ENCODE data around the gene PRKG1.
"Not testable (repeated sequence)": the region's sequence is repeated elsewhere in the genome, so short reads cannot be mapped to it uniquely, and the experiment has no call there.

PRKG1 gene

DNA sequence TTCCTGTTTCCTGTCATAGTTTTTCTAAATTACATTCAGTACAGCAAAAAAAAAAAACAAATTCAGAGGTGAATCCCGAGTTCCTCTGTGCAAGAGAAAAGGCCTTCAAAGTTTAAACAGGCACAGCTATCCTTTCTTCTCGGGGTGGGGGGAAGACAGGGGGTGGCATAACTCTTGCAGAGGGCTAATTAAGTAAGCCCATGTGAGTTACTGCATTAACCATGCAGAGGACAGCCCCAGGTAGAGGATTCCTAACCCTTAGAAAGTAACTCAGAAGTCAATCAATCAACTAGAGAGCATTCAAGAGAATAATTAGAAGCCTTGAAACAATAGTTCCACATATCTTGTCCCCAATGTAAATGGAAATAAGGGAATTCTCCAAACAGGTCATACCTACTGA lies 454.2 kb downstream of the PRKG1 start:
- H3K4me3 Mint-ChIP-seq: no peak overlapping the region
- ATAC-seq (replicated peaks): no peak
- H3K27ac Mint-ChIP-seq: no peak overlapping the region

DNA sequence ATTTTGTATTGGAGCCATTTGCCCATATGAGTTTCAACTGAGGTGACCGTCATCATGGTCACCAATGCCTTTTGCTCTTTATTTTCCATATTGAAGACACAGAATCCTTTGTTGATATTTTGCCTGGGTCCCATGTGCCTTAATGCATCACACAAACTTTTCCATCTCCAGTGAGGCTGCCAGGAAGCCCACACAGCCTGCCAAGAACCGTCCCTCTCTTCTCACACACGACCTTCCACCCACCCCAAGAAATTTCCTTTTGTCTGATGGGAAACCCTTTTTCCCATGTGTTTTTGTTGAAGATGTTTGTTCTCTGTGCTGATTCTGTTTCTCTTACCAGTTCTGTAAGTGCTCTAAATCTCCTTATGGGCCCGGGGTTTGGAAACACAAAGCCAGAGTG lies 456.3 kb downstream of the PRKG1 start:
- H3K27ac Mint-ChIP-seq: no peak overlapping the region

More for the DNA sequence above, 454.2 kb downstream of the PRKG1 start:
- Mint-ChIP-seq H3K4me1 (ENCODE audit: low read depth in 2 of 2) (no peaks in the 10 kb centered on the region), H3K27me3 (no peaks in the 10 kb centered on the region), H3K9me3 (no peaks in the 10 kb centered on the region), H3K36me3 (ENCODE audit: insufficient read depth) (no peaks in the 10 kb centered on the region)
- DNase-seq: no peak

DNA sequence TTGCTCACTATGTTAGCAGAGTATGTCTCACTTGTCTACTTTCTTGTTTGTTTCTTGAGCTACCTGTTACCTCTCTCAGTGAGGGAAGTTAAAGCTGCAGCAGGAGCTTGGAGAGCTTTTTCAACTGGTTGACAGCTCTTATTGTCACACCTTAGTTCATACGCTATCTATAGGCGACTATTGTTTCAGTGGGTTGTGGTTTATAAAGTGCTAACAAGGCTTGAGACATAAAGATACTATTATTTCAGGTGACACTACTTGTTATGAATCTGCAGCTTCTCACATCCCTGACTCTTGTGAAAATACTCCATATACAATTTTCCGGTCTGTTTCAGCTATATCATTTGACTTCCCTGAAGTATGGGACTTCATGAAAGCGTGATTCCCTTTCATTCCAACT lies 457.8 kb downstream of the PRKG1 start:
- Mint-ChIP-seq H3K27ac (no peak overlapping the region), H3K4me1 (ENCODE audit: low read depth in 2 of 2) (no peaks in the 10 kb centered on the region), H3K9me3 (no peaks in the 10 kb centered on the region), H3K36me3 (ENCODE audit: insufficient read depth) (no peaks in the 10 kb centered on the region), H3K27me3 (no peaks in the 10 kb centered on the region), H3K4me3 (no peak overlapping the region)
- ATAC-seq (replicated peaks) (no peak), DNase-seq (no peak)

More for the DNA sequence above, 456.3 kb downstream of the PRKG1 start:
- Mint-ChIP-seq H3K4me1 (ENCODE audit: low read depth in 2 of 2) (no peaks in the 10 kb centered on the region), H3K36me3 (ENCODE audit: insufficient read depth) (no peaks in the 10 kb centered on the region), H3K4me3 (no peak overlapping the region), H3K9me3 (no peaks in the 10 kb centered on the region), H3K27me3 (no peaks in the 10 kb centered on the region)
- ATAC-seq (replicated peaks) (no peak), DNase-seq (no peak)

DNA sequence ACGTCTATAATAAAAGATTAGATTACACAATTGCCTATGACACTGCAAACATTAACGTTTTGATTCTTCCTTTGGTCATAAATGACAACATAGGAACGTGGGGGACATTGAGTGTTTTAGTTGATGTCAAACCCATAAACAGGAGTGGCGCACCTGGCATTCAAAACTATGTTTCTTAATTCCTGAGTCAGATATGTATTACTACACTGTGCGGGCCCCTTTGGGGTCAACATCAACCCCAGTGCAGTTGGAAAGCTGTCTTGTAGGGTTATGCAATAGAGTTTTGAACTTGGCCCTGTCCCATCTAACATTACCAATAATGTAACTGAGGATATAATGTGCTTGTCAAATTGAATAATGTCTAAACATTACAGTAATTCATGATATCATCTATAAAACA lies 468.6 kb downstream of the PRKG1 start:
- Mint-ChIP-seq H3K4me1 (ENCODE audit: low read depth in 2 of 2) (no peaks in the 10 kb centered on the region), H3K4me3 (no peak overlapping the region), H3K27me3 (no peaks in the 10 kb centered on the region), H3K9me3 (no peaks in the 10 kb centered on the region), H3K27ac (no peak overlapping the region), H3K36me3 (ENCODE audit: insufficient read depth) (no peaks in the 10 kb centered on the region)
- ATAC-seq (replicated peaks) (no peak), DNase-seq (no peak)

DNA sequence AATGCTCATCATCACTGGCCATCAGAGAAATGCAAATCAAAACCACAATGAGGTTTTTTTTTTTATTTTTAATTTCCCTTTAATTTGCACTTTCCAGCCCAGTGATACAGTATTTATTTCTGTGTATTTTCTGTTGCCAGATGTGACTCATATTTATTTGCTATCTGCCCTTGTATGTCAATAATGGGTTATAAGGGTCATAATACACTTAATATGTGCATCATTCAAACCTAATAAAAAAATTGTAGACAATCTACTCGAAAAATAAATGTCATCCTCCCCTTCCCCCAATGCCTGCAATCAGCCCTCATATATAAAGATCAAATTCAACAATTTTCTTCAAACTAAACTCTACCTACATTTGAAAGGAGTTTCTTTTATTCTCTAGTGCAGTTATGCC lies 470.6 kb downstream of the PRKG1 start:
- Mint-ChIP-seq H3K27me3 (no peaks in the 10 kb centered on the region), H3K4me1 (ENCODE audit: low read depth in 2 of 2) (no peaks in the 10 kb centered on the region), H3K27ac (no peak overlapping the region), H3K9me3 (no peaks in the 10 kb centered on the region), H3K36me3 (ENCODE audit: insufficient read depth) (no peaks in the 10 kb centered on the region), H3K4me3 (no peak overlapping the region)
- no peak for DNase-seq
- no peak for ATAC-seq (replicated peaks)

DNA sequence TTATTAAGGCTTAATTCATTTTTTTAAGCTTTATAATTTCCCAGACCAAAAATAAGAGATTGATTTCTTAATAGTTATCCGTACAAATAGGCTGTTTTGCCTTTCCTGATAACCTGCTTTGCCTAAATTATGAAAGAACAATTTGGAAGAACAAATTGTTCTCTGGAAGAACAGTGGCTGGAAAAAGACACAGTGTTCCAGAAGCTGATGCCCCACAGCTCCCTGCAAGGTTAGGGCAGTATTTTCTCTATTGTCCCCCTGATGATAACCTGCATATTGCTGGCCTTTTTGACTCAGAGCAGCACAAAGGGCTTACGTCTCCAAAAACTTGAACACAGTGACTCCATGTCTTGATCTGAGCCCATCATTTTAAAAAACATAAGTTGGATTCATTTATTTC lies 473.7 kb downstream of the PRKG1 start:
- no peak for DNase-seq
- Mint-ChIP-seq H3K27me3 (no peaks in the 10 kb centered on the region), H3K36me3 (ENCODE audit: insufficient read depth) (no peaks in the 10 kb centered on the region), H3K4me1 (ENCODE audit: low read depth in 2 of 2) (no peaks in the 10 kb centered on the region), H3K4me3 (no peak overlapping the region), H3K9me3 (no peaks in the 10 kb centered on the region), H3K27ac (no peak overlapping the region)
- no peak for ATAC-seq (replicated peaks)

DNA sequence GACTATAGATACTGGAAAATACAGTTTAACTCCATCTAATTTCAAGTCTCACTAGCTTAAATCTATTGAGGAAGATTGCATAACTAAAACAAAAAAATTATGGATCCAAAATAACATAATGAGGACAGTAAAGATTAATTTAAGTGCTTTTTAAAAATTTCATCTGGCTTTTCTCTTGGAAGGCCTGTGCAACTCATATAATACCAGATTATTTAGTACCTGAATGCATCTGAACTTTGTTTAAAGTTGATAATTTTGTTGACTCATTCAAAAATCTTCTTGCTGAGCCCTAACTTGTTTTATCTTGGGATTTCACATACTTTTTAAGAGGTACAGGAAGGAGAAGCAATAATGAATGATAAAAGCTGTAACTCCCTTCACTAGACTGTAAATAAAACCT lies 478.6 kb downstream of the PRKG1 start:
- DNase-seq: no peak
- ATAC-seq (replicated peaks): no peak
- Mint-ChIP-seq H3K27me3 (peaks cover 0 to 8% of the 10 kb centered on the region in 2 donors), H3K36me3 (ENCODE audit: insufficient read depth) (no peaks in the 10 kb centered on the region), H3K4me1 (ENCODE audit: low read depth in 2 of 2) (no peaks in the 10 kb centered on the region), H3K4me3 (no peak overlapping the region), H3K9me3 (no peaks in the 10 kb centered on the region), H3K27ac (no peak overlapping the region)

DNA sequence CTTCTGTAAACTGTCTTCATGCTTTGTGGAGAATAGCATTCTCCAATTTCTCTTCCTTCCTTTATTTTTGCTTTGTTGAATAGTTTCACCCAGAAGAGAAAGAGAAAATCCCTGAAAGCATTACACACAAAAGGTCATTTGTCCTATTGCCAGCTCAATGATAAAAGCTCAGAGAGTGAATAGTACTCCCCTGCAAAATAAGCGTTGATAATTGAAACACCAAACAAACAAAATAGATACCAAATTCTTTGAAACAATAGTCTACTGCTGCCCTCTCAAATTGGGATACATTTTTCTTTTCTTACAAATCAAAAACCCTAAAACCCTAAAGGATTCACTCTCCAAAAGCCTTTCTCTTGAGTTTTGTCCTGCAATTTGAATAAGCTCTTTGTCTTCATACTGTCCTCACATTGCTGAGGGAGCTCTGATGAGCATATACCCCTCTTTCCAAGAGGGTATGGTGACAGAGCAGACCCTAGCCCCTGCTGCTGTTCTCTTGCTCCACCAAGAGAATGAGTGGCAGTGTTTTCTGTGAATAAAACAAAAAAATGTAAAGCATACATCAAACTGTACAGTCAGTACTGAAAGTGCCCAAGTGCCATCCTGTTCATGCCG lies 490.7 kb downstream of the PRKG1 start:
- Mint-ChIP-seq H3K4me3 (no peak overlapping the region), H3K27ac (no peak overlapping the region), H3K9me3 (no peaks in the 10 kb centered on the region), H3K27me3 (no peaks in the 10 kb centered on the region), H3K36me3 (ENCODE audit: insufficient read depth) (no peaks in the 10 kb centered on the region), H3K4me1 (ENCODE audit: low read depth in 2 of 2) (no peaks in the 10 kb centered on the region)
- ATAC-seq (replicated peaks): no peak
- DNase-seq: no peak

DNA sequence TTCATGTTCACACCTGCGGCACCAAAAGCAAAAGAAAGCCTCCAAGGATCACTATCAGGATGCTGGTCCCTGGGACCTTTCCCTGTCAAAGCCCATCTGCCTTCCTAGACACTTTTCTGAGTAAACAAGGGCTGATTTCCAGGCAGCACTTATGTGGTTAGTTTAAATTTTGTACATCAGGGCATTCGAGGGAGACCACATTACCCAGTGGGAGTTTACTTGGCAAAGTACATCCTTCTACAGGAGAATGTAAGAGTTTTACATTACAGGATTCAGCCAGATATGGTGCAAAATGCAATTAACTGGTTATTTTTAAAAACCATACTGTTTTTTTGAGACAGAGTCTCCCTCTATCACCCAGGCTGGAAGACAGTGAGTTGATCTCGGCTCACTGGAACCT lies 493.0 kb downstream of the PRKG1 start:
- no peak for ATAC-seq (replicated peaks)
- Mint-ChIP-seq H3K4me1 (ENCODE audit: low read depth in 2 of 2) (no peaks in the 10 kb centered on the region), H3K27ac (no peak overlapping the region), H3K36me3 (ENCODE audit: insufficient read depth) (no peaks in the 10 kb centered on the region), H3K4me3 (no peak overlapping the region), H3K9me3 (no peaks in the 10 kb centered on the region), H3K27me3 (no peaks in the 10 kb centered on the region)
- DNase-seq: no peak

DNA sequence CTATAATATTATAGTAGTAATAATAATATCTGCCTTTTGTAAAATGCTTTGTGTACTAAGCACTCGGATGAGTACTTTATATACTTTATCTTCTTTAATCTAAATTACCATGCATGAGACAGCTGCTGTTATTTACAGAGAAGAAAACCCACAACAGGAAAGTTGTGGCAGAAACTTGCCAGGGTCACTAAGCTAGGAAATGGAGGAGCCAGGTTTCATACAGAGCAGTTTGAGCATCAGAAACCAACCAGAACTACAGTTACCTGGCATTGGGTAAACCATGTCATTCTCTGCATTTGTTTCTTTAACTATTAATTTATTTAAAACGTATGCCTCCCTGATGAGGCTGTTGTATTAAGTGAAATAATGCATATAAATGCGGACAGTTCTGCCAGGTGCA lies 495.2 kb downstream of the PRKG1 start:
- Mint-ChIP-seq H3K4me1 (ENCODE audit: low read depth in 2 of 2) (no peaks in the 10 kb centered on the region), H3K4me3 (no peak overlapping the region), H3K36me3 (ENCODE audit: insufficient read depth) (no peaks in the 10 kb centered on the region), H3K27ac (no peak overlapping the region), H3K27me3 (no peaks in the 10 kb centered on the region), H3K9me3 (no peaks in the 10 kb centered on the region)
- ATAC-seq (replicated peaks) (no peak), DNase-seq (no peak)

DNA sequence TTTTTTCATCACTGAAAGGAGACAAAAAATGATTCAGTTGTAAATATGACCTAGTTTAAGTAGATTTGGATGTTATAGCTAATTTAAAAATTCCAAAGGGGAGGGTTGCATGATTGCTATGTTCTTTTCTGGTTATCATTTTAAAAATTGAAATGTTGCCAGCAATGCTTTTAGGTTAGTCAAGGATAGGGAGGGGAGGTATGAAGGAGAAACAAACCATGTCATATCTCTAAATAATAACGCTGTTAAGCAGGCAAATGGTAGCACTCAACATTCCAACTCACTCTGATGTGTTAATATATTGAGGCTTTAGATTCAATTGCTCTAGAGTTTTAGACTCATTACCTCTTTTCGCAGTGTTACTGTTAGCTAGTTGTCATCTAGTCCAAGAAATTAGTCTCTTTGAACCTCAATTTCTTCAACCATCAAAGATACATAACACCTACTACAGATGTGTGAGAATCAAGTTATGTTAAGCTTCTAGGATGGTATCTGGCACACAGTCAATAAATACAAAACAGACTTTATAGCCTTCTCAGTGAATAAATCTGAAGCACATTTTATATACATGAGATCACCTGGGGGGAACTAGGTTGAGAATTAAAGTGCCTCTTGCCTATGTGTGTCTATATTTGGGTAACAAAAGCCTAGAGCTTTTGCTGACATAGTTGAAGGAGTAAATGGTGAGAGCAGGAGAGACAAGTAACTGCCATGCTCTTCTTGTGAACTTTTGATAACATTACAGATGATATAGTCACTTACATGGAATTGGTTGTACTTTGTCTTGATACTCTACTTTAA lies 500.2 kb downstream of the PRKG1 start:
- no peak for ATAC-seq (replicated peaks)
- no peaks in the 10 kb centered on the region for H3K27me3 Mint-ChIP-seq
- no peak overlapping the region for H3K27ac Mint-ChIP-seq

DNA sequence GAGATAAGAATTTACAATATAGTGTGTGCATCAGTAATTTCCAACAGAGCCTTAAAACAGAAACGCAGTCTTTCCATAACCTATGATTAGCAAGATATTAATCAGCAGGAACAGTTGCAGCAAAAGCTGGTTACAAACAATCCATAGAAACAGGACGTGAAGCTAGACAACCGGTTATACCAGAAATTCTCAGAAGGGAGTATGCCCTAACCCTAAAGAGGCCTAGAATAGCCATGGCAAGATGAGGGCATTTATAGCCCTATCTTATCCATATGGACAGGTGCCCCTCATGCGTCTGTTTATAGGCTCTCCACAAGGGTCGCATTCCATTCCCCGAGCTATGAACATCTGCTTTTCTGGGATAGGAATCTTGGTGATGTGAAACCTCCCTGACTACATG lies 506.9 kb downstream of the PRKG1 start:
- H3K36me3 Mint-ChIP-seq (ENCODE audit: insufficient read depth); H3K4me1 Mint-ChIP-seq (ENCODE audit: low read depth in 2 of 2); H3K9me3 Mint-ChIP-seq; H3K4me3 Mint-ChIP-seq; ATAC-seq (replicated peaks); DNase-seq; H3K27me3 Mint-ChIP-seq; H3K27ac Mint-ChIP-seq: not testable (repeated sequence)

More for the DNA sequence above, 500.2 kb downstream of the PRKG1 start:
- Mint-ChIP-seq H3K4me1 (ENCODE audit: low read depth in 2 of 2) (no peaks in the 10 kb centered on the region), H3K9me3 (peaks cover 0 to 1% of the 10 kb centered on the region in 2 donors), H3K4me3 (no peak overlapping the region), H3K36me3 (ENCODE audit: insufficient read depth) (no peaks in the 10 kb centered on the region)
- no peak for DNase-seq

DNA sequence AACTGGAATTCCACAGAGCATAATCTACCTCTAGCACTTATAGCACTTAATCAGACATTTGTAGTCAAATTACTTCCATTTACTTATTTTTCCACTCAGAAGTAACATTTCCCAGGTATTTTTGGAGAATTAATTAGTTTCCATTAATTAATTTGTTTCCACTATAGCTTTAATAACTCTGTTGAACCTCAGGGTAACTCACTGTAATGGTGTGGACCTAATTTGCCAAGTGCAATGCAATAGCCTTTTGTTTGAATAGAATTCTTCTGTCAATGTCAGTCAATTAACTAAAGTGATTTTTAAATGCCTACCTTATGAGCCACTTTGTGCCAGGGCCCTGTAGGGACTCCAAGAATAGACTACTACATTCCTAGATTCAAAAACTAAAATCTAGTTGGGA lies 509.7 kb downstream of the PRKG1 start:
- H3K27me3 Mint-ChIP-seq: no peaks in the 10 kb centered on the region
- H3K9me3 Mint-ChIP-seq: peaks cover 0 to 6% of the 10 kb centered on the region in 2 donors
- no peak for ATAC-seq (replicated peaks)
- H3K36me3 Mint-ChIP-seq (ENCODE audit: insufficient read depth): no peaks in the 10 kb centered on the region
- H3K4me1 Mint-ChIP-seq (ENCODE audit: low read depth in 2 of 2): no peaks in the 10 kb centered on the region
- no peak overlapping the region for H3K27ac Mint-ChIP-seq
- no peak for DNase-seq
- H3K4me3 Mint-ChIP-seq: no peak overlapping the region

DNA sequence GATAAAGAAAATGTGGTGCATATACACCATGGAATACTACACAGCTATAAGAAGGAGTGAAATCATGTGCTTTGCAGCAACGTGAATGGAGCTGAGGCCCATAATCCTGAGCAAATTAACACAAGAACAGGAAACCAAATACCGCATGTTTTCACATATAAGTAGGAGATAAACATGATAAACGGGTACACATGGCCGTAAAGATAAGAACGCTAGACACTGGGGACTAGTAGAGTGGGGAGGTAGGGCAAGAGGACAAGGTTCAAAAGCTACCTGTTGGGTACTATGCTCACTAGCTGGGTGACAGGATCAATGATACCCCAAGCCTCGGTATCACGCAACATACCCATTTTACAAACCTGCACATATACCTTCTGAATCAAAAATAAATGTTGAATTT lies 511.5 kb downstream of the PRKG1 start:
- no peak overlapping the region for H3K4me3 Mint-ChIP-seq
- H3K4me1 Mint-ChIP-seq (ENCODE audit: low read depth in 2 of 2): no peaks in the 10 kb centered on the region
- ATAC-seq (replicated peaks) (no peak), DNase-seq (no peak)
- H3K9me3 Mint-ChIP-seq: peaks cover 0 to 2% of the 10 kb centered on the region in 2 donors
- H3K27ac Mint-ChIP-seq: no peak overlapping the region
- no peaks in the 10 kb centered on the region for H3K27me3 Mint-ChIP-seq
- no peaks in the 10 kb centered on the region for H3K36me3 Mint-ChIP-seq (ENCODE audit: insufficient read depth)

Data from effector memory CD8-positive, alpha-beta T cell (primary cell).